VCaP (cell line): ENCODE results near the gene MLF1.

Experiments used
- H3K27ac ChIP-seq: fragments of 450-650 bp; 2 replicates; pipeline ENCODE4 v1.5.1; 2017
- TF ChIP-seq, protein P1 (sequence below): fragments of 450-650 bp; conservative IDR thresholded peaks from 2 replicates; pipeline ENCODE4 v1.5.1; 2017; ENCODE audit warnings: mild to moderate bottlenecking, moderate library complexity

MLF1 gene

DNA sequence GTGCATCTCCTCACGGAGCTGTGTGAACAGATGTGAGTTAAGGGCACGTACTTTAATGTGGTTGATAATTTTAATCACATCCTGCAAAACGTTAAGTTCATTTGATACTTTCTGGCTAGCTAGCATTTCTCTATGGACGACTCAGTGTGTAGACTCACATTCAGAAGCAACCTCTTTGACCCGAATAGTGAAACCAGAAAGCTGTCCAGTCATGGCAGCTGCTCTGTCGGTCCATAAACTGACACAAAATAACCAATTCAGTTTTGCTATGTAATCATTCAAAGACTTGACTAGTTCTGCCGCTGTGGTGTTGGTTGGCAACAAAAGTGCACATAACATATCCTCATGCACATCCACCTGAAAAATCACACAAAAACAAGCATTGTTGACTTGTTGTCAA, 69.7 kb downstream of the MLF1 start:
- no peak overlapping the region for H3K27ac ChIP-seq
- TF ChIP-seq, protein P1, sequence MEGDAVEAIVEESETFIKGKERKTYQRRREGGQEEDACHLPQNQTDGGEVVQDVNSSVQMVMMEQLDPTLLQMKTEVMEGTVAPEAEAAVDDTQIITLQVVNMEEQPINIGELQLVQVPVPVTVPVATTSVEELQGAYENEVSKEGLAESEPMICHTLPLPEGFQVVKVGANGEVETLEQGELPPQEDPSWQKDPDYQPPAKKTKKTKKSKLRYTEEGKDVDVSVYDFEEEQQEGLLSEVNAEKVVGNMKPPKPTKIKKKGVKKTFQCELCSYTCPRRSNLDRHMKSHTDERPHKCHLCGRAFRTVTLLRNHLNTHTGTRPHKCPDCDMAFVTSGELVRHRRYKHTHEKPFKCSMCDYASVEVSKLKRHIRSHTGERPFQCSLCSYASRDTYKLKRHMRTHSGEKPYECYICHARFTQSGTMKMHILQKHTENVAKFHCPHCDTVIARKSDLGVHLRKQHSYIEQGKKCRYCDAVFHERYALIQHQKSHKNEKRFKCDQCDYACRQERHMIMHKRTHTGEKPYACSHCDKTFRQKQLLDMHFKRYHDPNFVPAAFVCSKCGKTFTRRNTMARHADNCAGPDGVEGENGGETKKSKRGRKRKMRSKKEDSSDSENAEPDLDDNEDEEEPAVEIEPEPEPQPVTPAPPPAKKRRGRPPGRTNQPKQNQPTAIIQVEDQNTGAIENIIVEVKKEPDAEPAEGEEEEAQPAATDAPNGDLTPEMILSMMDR, result no peak

DNA sequence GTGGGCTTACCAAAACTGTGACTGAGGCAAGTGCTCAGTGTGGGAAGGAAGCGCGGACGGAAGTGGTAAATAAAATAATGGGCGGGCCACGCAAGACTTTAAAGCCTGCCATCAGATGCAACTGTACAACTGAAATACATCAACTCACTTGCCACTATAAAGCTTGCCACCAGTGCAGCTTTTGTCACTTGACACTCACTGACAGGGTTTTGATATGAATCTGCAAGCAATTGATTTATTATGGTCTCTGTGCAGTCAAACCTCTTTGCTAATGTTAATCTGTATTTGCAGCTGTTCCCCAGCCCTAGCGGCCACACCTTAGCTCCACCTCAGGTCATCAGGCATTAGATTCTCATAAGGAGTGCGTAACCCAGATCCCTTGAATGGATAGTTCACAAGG, 71.0 kb downstream of the MLF1 start:
- TF ChIP-seq, protein P1, result no peak

DNA sequence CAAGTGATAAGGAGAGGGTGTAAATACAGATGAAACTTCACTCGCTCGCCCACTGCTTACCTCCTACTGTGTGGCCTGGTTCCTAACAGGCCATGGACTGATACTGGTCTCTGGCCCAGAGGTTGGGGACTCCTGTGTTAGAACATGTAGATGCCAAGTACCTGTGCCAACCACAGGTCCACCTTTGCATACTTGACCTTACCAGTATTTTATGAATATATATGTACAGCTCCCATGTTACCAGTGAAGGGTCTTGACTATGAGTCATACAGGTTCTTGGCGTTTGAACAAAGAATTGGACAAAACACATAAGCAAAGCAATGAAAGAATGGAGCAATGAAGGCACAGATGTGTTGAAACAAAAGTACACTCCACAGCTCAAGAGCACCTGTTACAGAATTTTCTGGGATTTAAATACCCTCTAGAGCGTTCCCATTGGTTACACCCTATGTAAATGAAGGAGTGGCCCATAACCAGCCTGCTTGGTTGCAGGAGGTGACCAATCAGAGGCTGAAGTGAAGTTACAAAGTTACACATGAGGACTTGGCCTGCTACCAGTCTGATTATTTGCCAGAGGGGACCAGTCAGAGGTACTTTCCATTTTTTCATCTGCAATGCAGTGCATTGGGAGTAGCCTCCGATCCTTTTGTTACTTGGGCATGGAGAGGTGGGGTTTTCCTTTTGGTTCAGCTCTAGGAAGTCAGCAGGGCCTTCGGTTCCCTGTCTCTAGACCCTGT, 71.6 kb downstream of the MLF1 start:
- TF ChIP-seq, protein P1, result no peak
- H3K27ac ChIP-seq, result no peak overlapping the region

More for the DNA sequence above, 71.0 kb downstream of the MLF1 start:
- H3K27ac ChIP-seq, result no peak overlapping the region

DNA sequence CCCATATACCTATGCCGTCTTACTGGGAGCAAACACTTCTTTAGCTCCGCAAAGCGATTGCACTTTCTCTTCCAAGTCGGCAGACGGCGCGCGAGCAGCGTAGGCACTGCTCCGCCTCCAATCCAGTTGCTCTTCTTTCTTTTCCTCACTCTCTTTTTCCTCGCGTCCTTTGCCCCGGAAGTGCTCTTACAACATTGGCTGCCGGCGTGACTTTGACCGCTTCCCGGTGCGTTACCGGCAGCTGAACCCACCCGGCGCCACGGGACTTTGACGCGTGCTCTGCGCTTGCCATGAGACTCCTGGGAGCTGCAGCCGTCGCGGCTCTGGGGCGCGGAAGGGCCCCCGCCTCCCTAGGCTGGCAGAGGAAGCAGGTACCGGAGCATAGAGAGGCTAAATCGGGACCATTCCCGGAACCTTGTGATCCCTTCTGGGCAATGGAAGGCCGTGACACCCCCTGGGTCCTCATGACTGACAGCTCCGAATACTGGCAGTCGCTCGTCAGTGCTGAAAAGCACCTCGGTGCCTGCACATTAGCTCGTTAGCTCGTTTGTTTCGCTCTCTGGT, 73.4 kb downstream of the MLF1 start, which contains the start of gene GFM1:
TSS of gene GFM1 (plus strand) at position 183 of the 564 bp plus-strand sequence. CDS start at position 291, 108 bp downstream.
- TF ChIP-seq, protein P1, result peak; percentile 94
- H3K27ac ChIP-seq, result peak within 1 kb of the TSS; percentile 87

DNA sequence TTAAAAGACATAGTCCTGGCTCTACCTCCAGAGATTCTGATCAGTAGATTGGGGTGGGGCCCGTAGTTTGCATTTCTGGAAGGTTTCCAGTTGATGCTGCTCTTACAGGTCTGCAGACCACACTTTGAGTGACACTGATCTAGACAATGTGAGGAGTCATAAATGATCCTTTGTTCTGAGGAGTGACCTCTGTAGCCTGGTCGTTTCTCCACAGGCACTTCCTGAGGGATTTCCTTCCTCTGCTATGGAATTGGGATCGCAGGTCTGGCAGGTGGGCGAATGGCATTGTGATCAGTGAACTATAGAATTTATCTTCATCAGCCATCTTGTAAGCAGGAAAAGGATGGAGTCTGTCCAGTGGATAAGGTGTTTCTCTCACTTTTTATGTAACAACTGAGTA, 78.8 kb downstream of the MLF1 start:
- no peak overlapping the region for H3K27ac ChIP-seq
- TF ChIP-seq, protein P1, result no peak

DNA sequence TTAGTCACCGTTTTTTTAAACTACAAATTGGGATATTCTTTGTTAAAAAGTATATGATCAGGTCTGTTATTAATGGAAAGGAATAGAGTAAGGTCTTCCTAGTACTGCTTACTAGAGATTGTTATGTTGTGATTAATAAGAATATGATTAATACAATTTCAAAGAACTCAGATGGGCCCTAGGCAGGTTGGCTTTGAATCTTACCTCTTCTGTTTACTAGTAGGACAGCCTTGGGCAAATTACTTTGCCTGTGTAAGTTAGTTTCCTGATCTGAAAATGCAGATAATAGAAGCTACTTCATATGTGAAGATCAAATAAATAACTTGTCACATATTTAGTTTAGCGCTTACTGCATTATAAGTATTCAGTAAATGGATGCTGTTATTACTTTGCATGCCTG, 80.2 kb downstream of the MLF1 start:
- no peak overlapping the region for H3K27ac ChIP-seq
- TF ChIP-seq, protein P1, result no peak

DNA sequence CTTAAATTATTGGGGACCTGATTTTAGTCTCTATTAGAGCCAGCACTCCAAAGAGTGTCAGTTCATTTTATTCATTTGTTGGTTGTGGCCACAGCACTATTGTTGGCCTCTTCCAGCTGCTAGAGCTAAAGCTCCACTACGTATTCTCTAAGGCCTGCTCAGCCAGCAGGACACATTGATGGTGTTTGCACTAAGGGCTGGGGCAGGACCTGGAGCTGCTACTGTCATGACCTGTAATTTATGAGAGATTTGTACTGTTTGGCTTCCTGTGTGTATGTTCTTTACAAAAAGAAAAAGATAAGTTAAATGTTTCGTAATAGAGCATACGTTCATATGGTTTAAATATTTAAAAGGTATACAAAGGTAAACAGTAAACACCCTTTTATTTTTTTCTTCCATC, 81.5 kb downstream of the MLF1 start:
- H3K27ac ChIP-seq, result peak overlapping the region; percentile 32; the same call in 1 of the 2 replicates
- TF ChIP-seq, protein P1, result no peak
